VCaP (cell line): Measurements from ENCODE around the gene PSMB5.
"Not testable (repeated sequence)": the region's sequence is repeated elsewhere in the genome, so short reads cannot be mapped to it uniquely, and the experiment has no call there.

Source experiments
- H3K27ac ChIP-seq: fragments of 450-650 bp; 2 replicates; pipeline ENCODE4 v1.5.1; 2017
- CTCF ChIP-seq: fragments of 450-650 bp; conservative IDR thresholded peaks from 2 replicates; pipeline ENCODE4 v1.5.1; 2017; ENCODE audit warnings: mild to moderate bottlenecking, moderate library complexity

Gene PSMB5

DNA sequence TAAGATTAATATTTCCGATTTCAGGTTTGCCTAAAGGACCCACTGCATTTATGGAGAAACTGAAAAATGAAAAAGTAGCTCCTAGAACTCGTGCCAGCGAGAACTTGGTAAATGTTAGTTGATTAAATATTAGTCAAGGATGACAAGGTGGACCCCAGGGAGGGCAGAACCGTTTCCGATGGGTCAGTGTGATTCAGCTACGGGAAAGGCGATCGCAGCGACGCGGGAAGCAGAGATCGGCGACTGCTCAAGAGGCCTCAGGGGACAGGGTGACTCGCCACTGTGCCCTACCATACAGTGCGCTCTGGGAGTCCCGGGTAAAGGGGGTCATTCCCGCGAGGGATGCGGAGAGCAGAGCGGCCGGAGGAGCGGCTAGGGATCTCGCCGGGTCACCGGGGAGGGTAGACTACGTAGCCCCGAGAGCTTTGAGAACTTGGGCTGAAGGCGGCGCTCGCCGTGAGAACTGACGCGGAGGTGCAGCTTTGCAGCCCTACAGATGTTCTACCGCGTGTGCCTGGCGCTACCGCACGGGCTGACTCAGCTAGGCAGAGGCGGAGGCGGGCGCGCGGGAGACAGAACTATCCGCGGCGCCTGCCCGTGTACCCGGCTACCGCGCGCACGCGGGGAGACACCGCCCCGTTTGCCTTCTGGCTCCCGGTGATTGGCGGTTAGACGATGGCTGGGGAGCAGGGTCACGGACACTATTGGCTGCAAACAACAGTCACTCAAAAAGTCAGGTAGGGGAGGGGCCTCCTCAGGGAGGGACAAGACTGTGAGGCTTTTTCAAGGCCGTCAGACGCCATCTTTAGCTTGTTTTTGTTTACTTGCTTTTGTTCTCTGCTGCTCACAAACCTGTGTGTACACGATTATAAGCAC lies 27.9 kb downstream of the PSMB5 start:
- peak; percentile 25 for TF ChIP-seq CTCF
- peak overlapping the region; percentile 96 for H3K27ac ChIP-seq

- TF ChIP-seq CTCF, result no peak
- peak overlapping the region; percentile 96 for H3K27ac ChIP-seq
Measured at GRCh38 chr14:23006188-23006534, 28.5 kb downstream of the PSMB5 start.

DNA sequence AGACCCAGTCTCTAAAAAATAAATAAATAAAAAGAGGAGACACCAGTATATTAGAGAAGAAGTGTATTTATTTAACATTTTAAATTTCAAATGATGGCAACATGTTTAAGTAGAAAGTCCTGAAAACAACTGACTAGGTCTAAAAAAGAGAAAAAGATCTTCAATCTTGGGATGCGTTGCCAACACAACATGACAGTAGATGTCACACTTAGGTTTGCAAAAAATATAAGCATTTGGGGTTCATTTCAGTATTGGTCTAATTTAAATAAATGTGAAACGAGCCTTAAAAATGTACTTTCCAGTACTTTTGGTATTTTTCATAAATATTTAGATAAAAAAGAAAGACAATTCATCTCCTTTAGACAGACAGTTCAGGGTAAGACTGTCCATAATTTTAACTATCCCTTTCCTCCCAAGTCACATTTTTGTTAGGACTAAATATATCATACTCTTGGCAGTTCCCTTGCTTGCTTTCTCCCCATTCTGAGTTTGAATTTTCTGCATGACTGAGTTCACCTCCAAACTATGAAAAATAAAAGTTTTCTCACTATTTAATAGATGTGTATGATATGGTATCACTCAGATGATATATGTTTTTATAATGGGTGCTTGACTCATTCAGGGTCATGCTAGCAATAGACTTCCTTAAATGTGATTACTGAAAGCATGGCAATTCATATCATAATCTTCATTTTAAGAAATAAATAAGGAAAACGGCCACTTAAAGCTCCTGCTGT lies 29.1 kb downstream of the PSMB5 start:
- H3K27ac ChIP-seq, result peak overlapping the region; percentile 96
- no peak for TF ChIP-seq CTCF

DNA sequence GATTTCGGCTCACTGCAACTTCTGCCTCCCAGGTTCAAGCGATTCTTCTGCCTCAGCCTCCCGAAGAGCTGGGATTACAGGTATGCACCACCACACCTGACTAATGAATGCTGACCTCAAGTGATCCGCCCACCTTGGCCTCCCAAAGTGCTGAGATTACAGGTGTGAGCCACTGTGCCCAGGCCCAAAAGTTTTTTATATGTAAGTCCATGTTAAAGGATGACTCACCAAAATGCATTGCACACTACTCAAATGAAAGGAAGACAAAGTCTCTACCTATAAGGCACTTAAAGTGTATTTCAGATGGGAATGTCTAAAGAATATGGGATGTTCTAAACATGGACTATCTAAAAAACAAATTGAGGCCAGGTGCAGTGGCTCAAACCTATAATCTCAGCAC lies 30.4 kb downstream of the PSMB5 start:
- H3K27ac ChIP-seq, result not testable (repeated sequence)

DNA sequence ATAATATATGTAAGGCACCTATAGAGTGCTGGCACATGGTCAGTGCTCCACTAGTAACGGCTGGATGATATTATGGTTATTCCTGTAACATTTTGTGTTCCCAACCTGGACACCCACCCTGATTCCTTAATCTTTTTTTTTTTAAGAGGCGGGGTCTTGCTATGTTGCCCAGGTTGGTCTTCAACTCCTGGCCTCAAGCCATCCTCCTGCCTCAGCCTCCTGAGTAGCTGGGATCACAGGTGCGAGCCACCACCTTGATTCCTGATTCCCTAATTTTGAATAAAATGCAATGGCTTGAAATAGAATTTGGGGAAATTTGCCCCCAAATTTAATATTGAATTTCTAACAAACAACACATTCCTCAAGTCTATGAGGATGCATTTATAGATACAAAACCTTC lies 32.1 kb downstream of the PSMB5 start:
- no peak overlapping the region for H3K27ac ChIP-seq
- TF ChIP-seq CTCF, result no peak

GRCh38 chr14:23000860-23001259 lies 33.8 kb downstream of the PSMB5 start:
- peak overlapping the region; percentile 41 for H3K27ac ChIP-seq
- TF ChIP-seq CTCF, result no peak

GRCh38 chr14:22998329-22999012 lies 36.2 kb downstream of the PSMB5 start:
- no peak for TF ChIP-seq CTCF
- H3K27ac ChIP-seq, result no peak overlapping the region
